H1 (cell line): ENCODE measurements around the gene MAPKAPK5.
"Not testable (repeated sequence)": the region's sequence is repeated elsewhere in the genome, so short reads cannot be mapped to it uniquely, and the experiment has no call there.

Experiments
- CTCF ChIP-seq, 3 experiments: IDR thresholded peaks; 1 replicate in 2 of 3; 2 replicates in 1 of 3; pipeline versions ENCODE4 v1.5.1 to v1.6.1; 2011; ENCODE audit warnings: low read length in 3 of 3, mild to moderate bottlenecking in 3 of 3, inconsistent platforms in 2 of 3, low read depth in 1 of 3, moderate library complexity in 1 of 3; ENCODE audit not compliant: insufficient read depth in 1 of 3; ENCODE audit errors: control extremely low read depth in 1 of 3
- EP300 ChIP-seq, 2 experiments: IDR thresholded peaks; 1 replicate in 1 of 2; 2 replicates in 1 of 2; pipeline ENCODE4 v1.6.1; 2011 to 2012; ENCODE audit warnings: low read depth in 2 of 2, low read length in 2 of 2, mild to moderate bottlenecking in 2 of 2, borderline replicate concordance in 1 of 2, inconsistent platforms in 1 of 2, moderate library complexity in 1 of 2
- FOSL1 ChIP-seq: IDR thresholded peaks from 2 replicates; pipeline ENCODE4 v1.6.1; 2011; ENCODE audit warnings: mild to moderate bottlenecking, low read depth, low read length, moderate library complexity; ENCODE audit not compliant: insufficient read depth
- GABPA ChIP-seq: IDR thresholded peaks from 2 replicates; pipeline ENCODE4 v1.6.1; 2011; ENCODE audit warnings: mild to moderate bottlenecking, low read length, moderate library complexity, borderline replicate concordance; ENCODE audit not compliant: insufficient read depth
- HDAC2 ChIP-seq, 2 experiments: fragments of 300-600 bp in 1 of 2; sonication (generic) in 1 of 2; IDR thresholded peaks; 2 replicates each; pipeline ENCODE4 v1.6.1; 2011 to 2012; ENCODE audit warnings: low read depth in 2 of 2, low read length in 2 of 2, mild to moderate bottlenecking in 2 of 2, moderate library complexity in 2 of 2, borderline replicate concordance in 1 of 2, inconsistent platforms in 1 of 2
- JUND ChIP-seq: IDR thresholded peaks from 2 replicates; pipeline ENCODE4 v1.6.1; 2011; ENCODE audit warnings: mild to moderate bottlenecking, improper control_type of control experiment, low read length
- KDM1A ChIP-seq: fragments of 200-600, 300-600 bp; sonication (generic); IDR thresholded peaks from 2 replicates; pipeline ENCODE4 v1.7.1; 2016; ENCODE audit warnings: mild to moderate bottlenecking, low read length, borderline replicate concordance
- KDM5A ChIP-seq: fragments of 200-600 bp; IDR thresholded peaks from 2 replicates; pipeline ENCODE4 v1.7.1; 2012; ENCODE audit warnings: mild to moderate bottlenecking, low read length, inconsistent platforms, mixed read lengths
- POLR2A ChIP-seq, 2 experiments: IDR thresholded peaks; 1 replicate in 1 of 2; 2 replicates in 1 of 2; pipeline ENCODE4 v1.6.1; 2011; ENCODE audit warnings: low read depth in 2 of 2, low read length in 2 of 2, mild to moderate bottlenecking in 2 of 2; ENCODE audit errors: control extremely low read depth in 1 of 2
- SIX5 ChIP-seq: IDR thresholded peaks from 2 replicates; pipeline ENCODE4 v1.6.1; 2011; ENCODE audit warnings: mild to moderate bottlenecking, low read depth, low read length
- SUZ12 ChIP-seq: fragments of 200-600 bp; sonication (generic); IDR thresholded peaks from 2 replicates; pipeline ENCODE4 v1.6.1; 2012; ENCODE audit warnings: mild to moderate bottlenecking, inconsistent platforms, low read length, moderate library complexity, mixed read lengths
- USF2 ChIP-seq: IDR thresholded peaks from 2 replicates; pipeline ENCODE4 v1.6.1; 2011; ENCODE audit warnings: low read length, improper control_type of control experiment
- YY1 ChIP-seq: IDR thresholded peaks from 2 replicates; pipeline ENCODE4 v1.6.1; 2011; ENCODE audit warnings: low read depth, mild to moderate bottlenecking, low read length
- TF ChIP-seq, protein P1 (sequence below): IDR thresholded peaks from 2 replicates; pipeline ENCODE4 v1.6.1; 2011; ENCODE audit warnings: low read depth, mild to moderate bottlenecking, low read length; ENCODE audit not compliant: insufficient read depth

GRCh38 chr12:111950961-111951676 is 109.1 kb downstream of the MAPKAPK5 start:
- TF ChIP-seq CTCF (IDR thresholded peaks at IDR 0.05; ENCODE audit: control extremely low read depth in 1 of 3, insufficient read depth in 1 of 3, low read depth in 1 of 3, low read length in 3 of 3); JUND; EP300 (IDR thresholded peaks at IDR 0.05; ENCODE audit: borderline replicate concordance in 1 of 2, low read depth in 2 of 2, low read length in 2 of 2); USF2; FOSL1; GABPA; POLR2A (IDR thresholded peaks at IDR 0.05; ENCODE audit: control extremely low read depth in 1 of 2, low read depth in 2 of 2, low read length in 2 of 2); SUZ12; KDM5A; KDM1A; HDAC2 (IDR thresholded peaks at IDR 0.05; ENCODE audit: borderline replicate concordance in 1 of 2, low read depth in 2 of 2, low read length in 2 of 2); SIX5; YY1: not testable (repeated sequence)
- TF ChIP-seq, protein P1, sequence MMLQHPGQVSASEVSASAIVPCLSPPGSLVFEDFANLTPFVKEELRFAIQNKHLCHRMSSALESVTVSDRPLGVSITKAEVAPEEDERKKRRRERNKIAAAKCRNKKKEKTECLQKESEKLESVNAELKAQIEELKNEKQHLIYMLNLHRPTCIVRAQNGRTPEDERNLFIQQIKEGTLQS = not testable (repeated sequence)
